HepG2 (cell line): ENCODE measurements around the gene UTS2R. TPM values are rescaled to one million over a fixed set of nuclear protein-coding genes. Genes with fewer than 3 reads are reported as not detected.
A peak's percentile ranks its signal among the peaks of the same experiment; 100 is the strongest.

ENCODE experiments used
- ATAC-seq: fragments of 200-7000 bp; cut with Tn5 transposase; 3 replicates; pipeline ENCODE4 v1.9.1; 2020; ENCODE audit warnings: mild to moderate bottlenecking, moderate library complexity
- BruUV-seq: library from RNA; stranded (reverse); fragments of 400-500 nt; replicated peaks from 2 replicates; lab custom pipeline; 2021; lab: Mats Ljungman, UMichigan
- CTCF ChIA-PET: fragments of 300-600 bp; formaldehyde crosslinking; extraction: SDS; loops from one replicate; lab custom pipeline; 2021; ENCODE audit warnings: low total read pairs, inconsistent platforms, low intra/inter-chr PET ratio; lab: Yijun Ruan, JAX
- POLR2A ChIA-PET: fragments of 350-600 bp; sonication (Branson Sonifier 250); formaldehyde crosslinking; loops from one replicate; lab custom pipeline; 2020; ENCODE audit warnings: antibody characterized with exemption, inconsistent platforms; lab: Yijun Ruan, JAX
- DNase-seq: peaks from one replicate; pipeline ENCODE4 v3.0.0-alpha.2; 2015; ENCODE audit warnings: low spot score
- FAIRE-seq: peaks from 3 replicates; lab custom pipeline; 2011; peaks lifted over from hg19 to GRCh38; lab: Jason Lieb, UNC
- H2AFZ ChIP-seq: one replicate; pipeline ENCODE4 v1.6.1; 2011; ENCODE audit warnings: low read length, inconsistent platforms
- H3K27ac ChIP-seq: fragments of 300-600 bp; 3 replicates; pipeline ENCODE4 v1.8.0; 2011; ENCODE audit warnings: mixed run types, mild to moderate bottlenecking, mixed read lengths, low read length, inconsistent platforms; ENCODE audit not compliant: insufficient read depth; ENCODE audit errors: extremely low read length
- H3K27me3 ChIP-seq, 2 experiments: fragments of 200-600 bp in 1 of 2; 2 replicates in 1 of 2; 3 replicates in 1 of 2; pipeline versions ENCODE4 v1.6.0 to v1.8.0; 2011; ENCODE audit warnings: low read length in 2 of 2, mild to moderate bottlenecking in 2 of 2, moderate library complexity in 2 of 2, inconsistent platforms in 1 of 2; ENCODE audit not compliant: insufficient read depth in 2 of 2, control insufficient read depth in 1 of 2
- H3K36me3 ChIP-seq, 2 experiments: fragments of 200-600 bp in 1 of 2; replicated peaks in 1 of 2; 2 replicates in 1 of 2; 3 replicates in 1 of 2; pipeline versions ENCODE4 v1.5.1 to v1.8.0; 2011; ENCODE audit warnings: low read length in 2 of 2, inconsistent platforms in 1 of 2; ENCODE audit not compliant: insufficient read depth in 2 of 2, control insufficient read depth in 1 of 2
- H3K4me1 ChIP-seq: 2 replicates; pipeline ENCODE4 v1.5.1; 2012; ENCODE audit warnings: low read length, inconsistent platforms; ENCODE audit not compliant: insufficient read depth
- H3K4me2 ChIP-seq: 2 replicates; pipeline ENCODE4 v1.6.0; 2011; ENCODE audit warnings: low read depth, low read length, inconsistent platforms
- H3K4me3 ChIP-seq, 3 experiments: fragments of 200-600 bp in 1 of 3; sonication (generic), shearing (Covaris generic) in 1 of 3; replicated peaks in 1 of 3; 2 replicates each; pipeline ENCODE4 v1.5.1; 2011 to 2016; ENCODE audit warnings: low read length in 3 of 3, inconsistent platforms in 2 of 3, low read depth in 2 of 3, mild to moderate bottlenecking in 2 of 3, control low read depth in 1 of 3, mixed read lengths in 1 of 3; ENCODE audit not compliant: insufficient read depth in 1 of 3
- H3K79me2 ChIP-seq: one replicate; pipeline ENCODE4 v1.6.1; 2011; ENCODE audit warnings: low read length, inconsistent platforms; ENCODE audit not compliant: insufficient read depth
- H3K9ac ChIP-seq: 2 replicates; pipeline ENCODE4 v1.6.0; 2011; ENCODE audit warnings: mild to moderate bottlenecking, low read depth, low read length, inconsistent platforms; ENCODE audit not compliant: insufficient read depth
- H3K9me3 ChIP-seq: 2 replicates; pipeline ENCODE4 v1.5.1; 2012; ENCODE audit warnings: mild to moderate bottlenecking, low read length
- H4K20me1 ChIP-seq: 2 replicates; pipeline ENCODE4 v1.6.0; 2011; ENCODE audit warnings: inconsistent platforms, mild to moderate bottlenecking, low read length, moderate library complexity; ENCODE audit not compliant: insufficient read depth
- CREM ChIP-seq, 2 experiments: sonication (generic) in 1 of 2; formaldehyde crosslinking in 1 of 2; IDR thresholded peaks; 2 replicates each; pipeline versions ENCODE4 v1.4.0 to v1.6.1; 2016 to 2020; ENCODE audit warnings: antibody characterized with exemption in 1 of 2, mild to moderate bottlenecking in 1 of 2, missing genetic modification reagents in 1 of 2
- MTA1 ChIP-seq: sonication (generic); formaldehyde crosslinking; IDR thresholded peaks from 2 replicates; pipeline ENCODE4 v1.4.0; 2020; ENCODE audit warnings: missing genetic modification reagents, mild to moderate bottlenecking, borderline replicate concordance
- MYC ChIP-seq: sonication (generic); formaldehyde crosslinking; IDR thresholded peaks from 2 replicates; pipeline ENCODE4 v1.9.0; 2021; ENCODE audit warnings: missing genetic modification reagents, borderline replicate concordance
- RNF2 ChIP-seq: fragments of 450-650 bp; conservative IDR thresholded peaks from 2 replicates; pipeline ENCODE4 v1.6.1; 2016; ENCODE audit warnings: low read depth
- TRAFD1 ChIP-seq: sonication (generic); formaldehyde crosslinking; IDR thresholded peaks from 2 replicates; pipeline ENCODE4 v1.5.1; 2020; ENCODE audit warnings: missing genetic modification reagents, mild to moderate bottlenecking, borderline replicate concordance
- ZNF263 ChIP-seq: sonication (generic); formaldehyde crosslinking; IDR thresholded peaks from 2 replicates; pipeline ENCODE4 v1.4.0; 2020; ENCODE audit warnings: missing genetic modification reagents
- ZNF292 ChIP-seq: sonication (generic); formaldehyde crosslinking; IDR thresholded peaks from 2 replicates; pipeline ENCODE4 v1.8.1; 2022; ENCODE audit warnings: mild to moderate bottlenecking, low read depth, missing genetic modification reagents, borderline replicate concordance
- ZNF501 ChIP-seq: sonication (generic); formaldehyde crosslinking; IDR thresholded peaks from 2 replicates; pipeline ENCODE4 v1.5.1; 2020; ENCODE audit warnings: mild to moderate bottlenecking, moderate library complexity, missing genetic modification reagents
- ZNF687 ChIP-seq: sonication (generic); formaldehyde crosslinking; IDR thresholded peaks from 2 replicates; pipeline ENCODE4 v1.5.1; 2020; ENCODE audit warnings: mild to moderate bottlenecking, missing genetic modification reagents, moderate library complexity
- ZNF724P ChIP-seq: sonication (generic); formaldehyde crosslinking; IDR thresholded peaks from 2 replicates; pipeline ENCODE4 v1.8.0; 2022; ENCODE audit warnings: missing genetic modification reagents, borderline replicate concordance
- ZSCAN30 ChIP-seq: sonication (generic); formaldehyde crosslinking; IDR thresholded peaks from 2 replicates; pipeline ENCODE4 v1.5.0; 2020; ENCODE audit warnings: mild to moderate bottlenecking, missing genetic modification reagents
- WGBS: methylation state at CpG from one replicate; pipeline ENCODE4 v1.1.6; 2017; ENCODE audit warnings: low lambda C conversion rate; 5-methylcytosine and 5-hydroxymethylcytosine counted together
- in situ Hi-C: cut with HindIII; loops from 2 replicates; pipeline ENCODE4 v1.10.0; 2017; ENCODE audit warnings: low pct_unique_long_range_greater_than_20kb; ENCODE audit not compliant: extremely low pct_ligation_motif_present
- intact Hi-C: fragments of 100-400 bp; cut with micrococcal nuclease; formaldehyde crosslinking; loops from one replicate; pipeline ENCODE4 v1.10.0; 2022; ENCODE audit not compliant: unreplicated experiment
- polyA plus RNA-seq, 8 experiments: library from polyadenylated mRNA; depleted of rRNA in 3 of 8; stranded (reverse) in 7 of 8; unstranded in 1 of 8; fragments of >200 nt; fragmentation: Illumina TruSeq in 4 of 8; extraction: Trizol in 4 of 8; gene quantifications; 2 replicates each; pipeline versions ENCODE4 v1.2.1 to v1.2.3, GENCODE V29; 2011 to 2016; ENCODE audit warnings: low read depth in 4 of 8, missing spikeins in 1 of 8, mixed read lengths in 1 of 8; ENCODE audit not compliant: insufficient read depth in 1 of 8
- total RNA-seq, 5 experiments: library from RNA; depleted of rRNA; stranded (reverse); fragments of >200 nt; fragmentation: Illumina TruSeq; extraction: Trizol; gene quantifications; 2 replicates each; pipeline ENCODE4 v1.2.3, GENCODE V29; 2016; ENCODE audit warnings: low read depth in 1 of 5

UTS2R gene
- total and polyA plus RNA-seq, 2 of the 13 experiments (the other 11 are each of a cell fraction or from before 2014, with no cell fraction given), result 0.13 to 0.15 TPM

DNA sequence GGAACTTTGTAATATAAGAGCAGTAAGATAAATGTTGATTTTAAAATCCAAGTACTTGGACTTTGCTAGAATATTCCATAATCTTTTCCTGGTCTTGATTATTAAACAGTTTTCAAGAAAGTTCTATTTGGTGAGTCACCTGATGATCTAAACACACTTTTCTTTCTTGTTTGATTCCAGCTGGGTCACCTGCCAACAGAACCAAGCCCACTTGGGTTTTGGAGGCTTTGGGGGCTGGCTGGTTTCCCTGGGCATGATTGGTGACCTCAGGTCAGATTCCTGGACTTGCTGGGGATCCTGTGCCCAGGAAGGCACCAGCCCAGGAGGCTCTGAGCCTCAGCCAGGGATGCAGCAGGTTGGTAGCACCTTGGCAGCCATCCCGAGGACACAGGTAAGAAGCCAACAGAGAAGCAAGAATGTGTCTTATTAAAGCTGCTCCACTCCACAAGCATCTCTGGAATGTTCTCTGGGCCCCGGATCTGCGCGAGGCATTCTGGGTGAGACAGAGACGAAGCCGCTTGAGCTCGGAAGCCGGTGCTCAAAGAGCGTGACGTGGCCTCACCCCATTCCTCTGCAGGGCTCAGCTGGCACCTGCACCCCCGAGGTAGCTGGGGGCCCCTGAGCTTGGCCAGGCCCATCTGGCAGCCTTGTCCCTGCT is 15.7 kb upstream of the UTS2R start:
- DNase-seq (no peak), FAIRE-seq (no peak), ATAC-seq (no peak)
- peaks cover 86% of the 10 kb centered on the region for H3K4me1 ChIP-seq
- intact Hi-C loops, result no loop called here
- BruUV-seq, result no TSS peak
- H3K4me3 ChIP-seq, result peak overlapping the region in 2 of 3 experiments; percentile 17 to 57; a peak in 1 of 6 replicates
- H3K4me2 ChIP-seq, result peak overlapping the region; percentile 68
- H3K9ac ChIP-seq, result peak overlapping the region; percentile 9; the same call in 1 of the 2 replicates
- H4K20me1 ChIP-seq, result no peaks in the 10 kb centered on the region
- no peak overlapping the region for H2AFZ ChIP-seq
- no peak overlapping the region for H3K27ac ChIP-seq
- H3K27me3 ChIP-seq, result no peaks in the 10 kb centered on the region
- no peaks in the 10 kb centered on the region for H3K9me3 ChIP-seq
- H3K36me3 ChIP-seq, result no peaks in the 10 kb centered on the region
- ChIA-PET POLR2A (interaction anchor here (0.7 to 5.0 kb wide), 15 partner anchors 10 to 114 kb away, joined by 3 to 36 read pairs (median 4); no protein-coding TSS in a partner anchor), CTCF (interaction anchor here (5.1 kb wide), 1 partner anchor 59 kb away, joined by 41 read pairs; no protein-coding TSS in a partner anchor)
- WGBS, result 30% methylated on average over 11 of the region's 11 CpGs
- H3K79me2 ChIP-seq, result no peaks in the 10 kb centered on the region
- in situ Hi-C loops, result loop anchor here (10.0 kb wide), 1 partner anchor 199 kb away; no protein-coding TSS in a partner anchor
- TF ChIP-seq CREM (IDR thresholded peaks at IDR 0.05), result no peak
- no peak for TF ChIP-seq CREM (CRISPR knock-in tag; IDR thresholded peaks at IDR 0.05)
- peak; percentile 41; the same call in 1 of the 2 replicates for TF ChIP-seq MYC (CRISPR knock-in tag)
- TF ChIP-seq ZNF263 (CRISPR knock-in tag), result 0 out of 2 replicates have a peak, but pooled peaks have one; percentile 37
- no peak for TF ChIP-seq MTA1 (CRISPR knock-in tag)
- 0 out of 2 replicates have a peak, but pooled peaks have one; percentile 48 for TF ChIP-seq ZNF501
- TF ChIP-seq ZSCAN30 (CRISPR knock-in tag), result no peak
- TF ChIP-seq ZNF724P (CRISPR knock-in tag), result no peak
- peak; percentile 75 for TF ChIP-seq ZNF687 (CRISPR knock-in tag)
- no peak for TF ChIP-seq ZNF292 (CRISPR knock-in tag)
- no peak for TF ChIP-seq RNF2
- TF ChIP-seq TRAFD1 (CRISPR knock-in tag), result no peak
